ENCODE data around the gene FHOD3.

The FHOD3 gene

GRCh38 chr18:36613810-36614209, 316.3 kb downstream of the FHOD3 start:
- Histone ChIP-seq H3K27ac (ENCODE audit: low read depth, low read length) (no peak overlapping the region), H3K4me3 (ENCODE audit: low read depth, low read length) (no peak overlapping the region), H3K36me3 (ENCODE audit: control insufficient read depth, insufficient read depth, low read length) (no peaks in the 10 kb centered on the region), H3K9me3 (ENCODE audit: control insufficient read depth, insufficient read depth, low read length) (no peaks in the 10 kb centered on the region), H3K27me3 (ENCODE audit: control insufficient read depth, insufficient read depth, low read length) (no peaks in the 10 kb centered on the region), H3K4me1 (ENCODE audit: control insufficient read depth, insufficient read depth, low read length) (no peaks in the 10 kb centered on the region), H3K9ac (ENCODE audit: low read depth, low read length) (no peak overlapping the region)

DNA sequence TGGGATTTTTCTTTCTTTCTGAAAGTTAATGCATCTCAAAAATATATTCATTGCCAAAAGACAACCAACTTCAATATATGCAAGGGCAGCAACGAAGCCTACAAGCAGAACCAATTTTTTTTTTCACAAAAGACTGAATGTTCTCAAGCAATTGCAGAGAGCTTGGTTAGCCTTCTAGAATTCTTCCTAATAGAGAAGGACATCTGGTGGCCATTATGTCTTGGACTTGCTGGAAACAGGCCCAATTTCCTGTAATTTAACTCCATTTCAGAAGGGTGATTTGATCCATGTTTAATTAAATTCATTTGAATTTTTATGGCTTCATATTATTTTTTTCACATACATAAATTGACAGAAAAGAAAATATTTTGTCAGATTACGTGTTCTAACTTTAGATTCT, 323.3 kb downstream of the FHOD3 start:
- Histone ChIP-seq H3K27me3 (ENCODE audit: control insufficient read depth, insufficient read depth, low read length) (no peaks in the 10 kb centered on the region), H3K27ac (ENCODE audit: low read depth, low read length) (no peak overlapping the region), H3K9me3 (ENCODE audit: control insufficient read depth, insufficient read depth, low read length) (no peaks in the 10 kb centered on the region), H3K4me1 (ENCODE audit: control insufficient read depth, insufficient read depth, low read length) (no peaks in the 10 kb centered on the region), H3K36me3 (ENCODE audit: control insufficient read depth, insufficient read depth, low read length) (no peaks in the 10 kb centered on the region), H3K4me3 (ENCODE audit: low read depth, low read length) (no peak overlapping the region), H3K9ac (ENCODE audit: low read depth, low read length) (no peak overlapping the region)

DNA sequence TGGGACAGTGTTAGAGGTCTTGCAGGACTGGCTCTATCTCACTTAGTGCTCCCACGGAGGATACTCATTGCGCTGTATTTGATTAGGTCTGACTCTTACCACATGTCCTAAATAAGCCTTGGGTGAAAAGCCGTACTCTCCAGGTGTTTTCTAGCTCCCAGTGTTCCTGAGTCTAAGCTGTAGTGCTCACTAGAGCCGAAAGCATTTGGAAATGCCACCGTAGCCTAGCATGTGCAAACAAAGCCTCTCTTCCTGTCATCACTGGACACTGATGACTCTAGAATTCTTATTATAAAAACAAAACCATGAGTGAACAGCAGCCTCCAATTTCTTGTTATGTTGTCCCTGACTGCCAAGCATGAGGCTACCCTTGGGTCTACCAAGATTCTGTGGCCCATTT, 325.1 kb downstream of the FHOD3 start:
- H3K36me3 ChIP-seq (ENCODE audit: control insufficient read depth, insufficient read depth, low read length), result no peaks in the 10 kb centered on the region
- H3K4me1 ChIP-seq (ENCODE audit: control insufficient read depth, insufficient read depth, low read length), result no peaks in the 10 kb centered on the region
- no peak overlapping the region for H3K9ac ChIP-seq (ENCODE audit: low read depth, low read length)
- H3K4me3 ChIP-seq (ENCODE audit: low read depth, low read length), result no peak overlapping the region
- no peaks in the 10 kb centered on the region for H3K9me3 ChIP-seq (ENCODE audit: control insufficient read depth, insufficient read depth, low read length)
- no peaks in the 10 kb centered on the region for H3K27me3 ChIP-seq (ENCODE audit: control insufficient read depth, insufficient read depth, low read length)
- H3K27ac ChIP-seq (ENCODE audit: low read depth, low read length), result no peak overlapping the region

DNA sequence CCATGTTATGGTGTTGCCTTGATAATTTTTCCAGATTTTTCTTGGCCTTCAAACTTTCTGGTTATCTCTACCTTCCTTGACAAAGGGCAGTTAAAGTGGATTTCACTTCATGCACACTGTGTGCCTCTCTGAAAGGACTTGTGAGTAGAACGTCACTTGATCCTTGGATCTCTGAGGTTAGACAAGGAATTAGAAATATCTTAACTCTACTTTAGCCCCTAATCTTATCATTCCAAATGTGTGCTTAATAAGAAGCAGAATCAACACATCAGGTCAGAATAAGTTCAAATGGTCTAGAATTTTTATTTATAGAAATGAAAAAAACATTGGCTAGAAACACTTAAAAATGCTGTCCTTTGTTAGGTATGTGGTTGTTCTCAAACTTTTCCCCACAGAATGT, 325.6 kb downstream of the FHOD3 start:
- no peaks in the 10 kb centered on the region for H3K36me3 ChIP-seq (ENCODE audit: control insufficient read depth, insufficient read depth, low read length)
- H3K9ac ChIP-seq (ENCODE audit: low read depth, low read length), result no peak overlapping the region
- no peaks in the 10 kb centered on the region for H3K27me3 ChIP-seq (ENCODE audit: control insufficient read depth, insufficient read depth, low read length)
- H3K27ac ChIP-seq (ENCODE audit: low read depth, low read length), result no peak overlapping the region
- H3K4me1 ChIP-seq (ENCODE audit: control insufficient read depth, insufficient read depth, low read length), result no peaks in the 10 kb centered on the region
- H3K4me3 ChIP-seq (ENCODE audit: low read depth, low read length), result no peak overlapping the region
- no peaks in the 10 kb centered on the region for H3K9me3 ChIP-seq (ENCODE audit: control insufficient read depth, insufficient read depth, low read length)

DNA sequence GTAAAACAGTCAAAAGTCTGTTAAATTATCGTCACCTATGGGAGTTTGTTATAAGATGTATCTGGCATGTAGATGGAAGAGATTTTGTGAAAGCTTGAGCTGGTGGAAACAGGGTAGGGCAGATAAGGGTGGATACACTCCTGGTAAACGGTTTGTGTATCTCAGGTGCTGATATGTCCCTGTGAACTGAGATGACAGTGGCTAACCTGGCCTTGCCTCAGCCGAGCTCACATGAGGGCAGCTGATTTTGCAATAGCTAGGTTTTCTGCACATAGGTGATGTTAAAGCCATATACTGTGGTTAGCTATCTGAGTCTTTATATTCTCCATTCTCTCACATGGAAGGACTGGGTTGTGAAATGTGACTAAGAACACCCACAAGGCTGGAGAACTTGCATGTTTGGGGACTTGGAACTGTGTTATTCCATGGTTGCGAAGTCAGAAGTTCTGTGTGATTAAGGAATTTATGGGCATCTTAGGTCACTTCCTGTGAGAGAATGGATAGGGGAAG, 326.2 kb downstream of the FHOD3 start:
- Histone ChIP-seq H3K4me3 (ENCODE audit: low read depth, low read length) (no peak overlapping the region), H3K27me3 (ENCODE audit: control insufficient read depth, insufficient read depth, low read length) (no peaks in the 10 kb centered on the region), H3K36me3 (ENCODE audit: control insufficient read depth, insufficient read depth, low read length) (no peaks in the 10 kb centered on the region), H3K4me1 (ENCODE audit: control insufficient read depth, insufficient read depth, low read length) (no peaks in the 10 kb centered on the region), H3K27ac (ENCODE audit: low read depth, low read length) (no peak overlapping the region), H3K9ac (ENCODE audit: low read depth, low read length) (no peak overlapping the region), H3K9me3 (ENCODE audit: control insufficient read depth, insufficient read depth, low read length) (no peaks in the 10 kb centered on the region)

DNA sequence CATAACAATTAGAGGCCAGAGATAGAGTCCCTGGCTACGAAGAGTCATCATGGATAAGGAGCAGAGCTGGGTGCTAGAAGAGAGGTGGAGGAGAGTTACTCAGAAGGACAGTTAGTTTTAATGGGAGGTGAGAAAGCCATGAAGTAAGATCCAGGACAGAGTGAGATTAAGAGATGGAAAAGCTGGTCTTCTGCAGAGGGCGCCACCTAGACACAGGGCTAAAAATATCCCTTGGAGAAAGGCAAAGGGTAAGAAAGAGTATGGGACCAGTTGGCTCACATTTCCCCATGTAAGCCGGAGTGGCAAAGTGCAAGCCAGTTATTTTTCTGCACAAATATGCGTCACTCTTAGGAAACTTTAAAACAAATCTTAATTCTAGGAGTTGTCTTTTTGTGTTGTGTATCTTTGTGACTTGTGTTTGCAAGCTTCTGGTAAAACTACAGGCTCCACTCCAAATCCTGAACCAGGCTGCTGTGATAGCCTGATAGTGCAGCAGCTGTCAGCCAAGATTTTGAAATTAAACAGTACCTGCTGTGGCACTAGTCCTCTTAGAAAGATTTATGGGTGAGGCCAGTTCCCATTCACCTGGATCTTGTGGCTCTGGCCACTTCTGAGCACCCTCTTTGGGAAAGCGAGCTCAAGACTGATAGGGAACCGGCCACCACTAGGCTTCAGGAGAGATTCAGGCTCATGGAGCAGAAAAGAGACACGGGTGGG, 327.1 kb downstream of the FHOD3 start:
- Histone ChIP-seq H3K9ac (ENCODE audit: low read depth, low read length) (no peak overlapping the region), H3K27ac (ENCODE audit: low read depth, low read length) (no peak overlapping the region), H3K4me1 (ENCODE audit: control insufficient read depth, insufficient read depth, low read length) (no peaks in the 10 kb centered on the region), H3K36me3 (ENCODE audit: control insufficient read depth, insufficient read depth, low read length) (no peaks in the 10 kb centered on the region), H3K9me3 (ENCODE audit: control insufficient read depth, insufficient read depth, low read length) (no peaks in the 10 kb centered on the region), H3K4me3 (ENCODE audit: low read depth, low read length) (no peak overlapping the region), H3K27me3 (ENCODE audit: control insufficient read depth, insufficient read depth, low read length) (no peaks in the 10 kb centered on the region)

DNA sequence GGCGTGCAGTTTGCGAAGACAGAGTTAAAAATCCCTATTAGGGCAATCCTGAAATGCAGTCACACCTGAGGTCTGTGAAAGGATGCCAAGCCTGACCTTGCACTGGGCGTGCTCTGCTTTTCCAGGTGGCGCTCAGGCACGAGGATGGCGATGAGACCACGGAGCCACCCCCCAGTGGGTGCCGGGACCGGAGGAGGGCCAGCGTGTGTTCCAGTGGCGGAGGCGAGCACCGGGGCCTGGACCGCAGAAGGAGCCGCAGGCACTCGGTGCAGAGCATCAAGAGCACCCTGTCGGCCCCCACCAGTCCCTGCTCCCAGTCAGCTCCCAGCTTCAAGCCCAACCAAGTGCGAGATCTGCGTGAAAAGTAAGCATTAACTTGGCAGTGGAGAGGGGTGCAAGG, 327.9 kb downstream of the FHOD3 start:
- no peaks in the 10 kb centered on the region for H3K27me3 ChIP-seq (ENCODE audit: control insufficient read depth, insufficient read depth, low read length)
- no peaks in the 10 kb centered on the region for H3K4me1 ChIP-seq (ENCODE audit: control insufficient read depth, insufficient read depth, low read length)
- no peaks in the 10 kb centered on the region for H3K9me3 ChIP-seq (ENCODE audit: control insufficient read depth, insufficient read depth, low read length)
- no peak overlapping the region for H3K4me3 ChIP-seq (ENCODE audit: low read depth, low read length)
- H3K9ac ChIP-seq (ENCODE audit: low read depth, low read length), result no peak overlapping the region
- no peak overlapping the region for H3K27ac ChIP-seq (ENCODE audit: low read depth, low read length)
- H3K36me3 ChIP-seq (ENCODE audit: control insufficient read depth, insufficient read depth, low read length), result no peaks in the 10 kb centered on the region

DNA sequence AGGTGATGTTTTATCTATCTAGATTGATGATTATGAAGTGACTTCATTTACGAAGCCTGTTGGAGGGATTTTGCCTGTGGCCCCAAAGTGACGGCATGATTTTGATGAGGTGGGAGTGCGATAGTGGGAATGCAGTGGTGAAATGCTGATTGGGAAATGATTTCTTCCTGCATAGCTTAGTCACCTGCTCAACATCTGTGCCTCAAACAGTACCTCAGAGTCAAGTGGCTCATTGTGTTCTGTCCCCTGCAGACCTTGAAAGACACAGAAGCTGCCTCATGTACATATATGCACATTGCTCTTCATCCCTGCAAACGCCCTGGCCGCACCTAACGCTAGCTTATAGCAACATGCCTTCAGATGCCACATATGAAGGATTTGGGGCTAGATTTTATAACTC, 330.1 kb downstream of the FHOD3 start:
- H3K9ac ChIP-seq (ENCODE audit: low read depth, low read length), result no peak overlapping the region
- H3K27ac ChIP-seq (ENCODE audit: low read depth, low read length), result no peak overlapping the region
- H3K27me3 ChIP-seq (ENCODE audit: control insufficient read depth, insufficient read depth, low read length), result no peaks in the 10 kb centered on the region
- H3K36me3 ChIP-seq (ENCODE audit: control insufficient read depth, insufficient read depth, low read length), result no peaks in the 10 kb centered on the region
- H3K4me1 ChIP-seq (ENCODE audit: control insufficient read depth, insufficient read depth, low read length), result no peaks in the 10 kb centered on the region
- H3K4me3 ChIP-seq (ENCODE audit: low read depth, low read length), result no peak overlapping the region
- H3K9me3 ChIP-seq (ENCODE audit: control insufficient read depth, insufficient read depth, low read length), result no peaks in the 10 kb centered on the region

GRCh38 chr18:36628435-36629137, 331.1 kb downstream of the FHOD3 start:
- peaks cover under 1% of the 10 kb centered on the region; the same call in 1 of the 2 replicates for H3K4me1 ChIP-seq (ENCODE audit: control insufficient read depth, insufficient read depth, low read length)
- H3K9ac ChIP-seq (ENCODE audit: low read depth, low read length), result no peak overlapping the region
- no peaks in the 10 kb centered on the region for H3K36me3 ChIP-seq (ENCODE audit: control insufficient read depth, insufficient read depth, low read length)
- H3K4me3 ChIP-seq (ENCODE audit: low read depth, low read length), result no peak overlapping the region
- H3K27me3 ChIP-seq (ENCODE audit: control insufficient read depth, insufficient read depth, low read length), result no peaks in the 10 kb centered on the region
- H3K27ac ChIP-seq (ENCODE audit: low read depth, low read length), result no peak overlapping the region
- no peaks in the 10 kb centered on the region for H3K9me3 ChIP-seq (ENCODE audit: control insufficient read depth, insufficient read depth, low read length)

- Histone ChIP-seq H3K27ac (ENCODE audit: low read depth, low read length) (no peak overlapping the region), H3K4me1 (ENCODE audit: control insufficient read depth, insufficient read depth, low read length) (peaks cover 6% of the 10 kb centered on the region; the same call in 1 of the 2 replicates), H3K9ac (ENCODE audit: low read depth, low read length) (no peak overlapping the region), H3K9me3 (ENCODE audit: control insufficient read depth, insufficient read depth, low read length) (no peaks in the 10 kb centered on the region), H3K27me3 (ENCODE audit: control insufficient read depth, insufficient read depth, low read length) (no peaks in the 10 kb centered on the region), H3K4me3 (ENCODE audit: low read depth, low read length) (no peak overlapping the region), H3K36me3 (ENCODE audit: control insufficient read depth, insufficient read depth, low read length) (no peaks in the 10 kb centered on the region)
Measured at GRCh38 chr18:36629138-36629530, 331.6 kb downstream of the FHOD3 start.

DNA sequence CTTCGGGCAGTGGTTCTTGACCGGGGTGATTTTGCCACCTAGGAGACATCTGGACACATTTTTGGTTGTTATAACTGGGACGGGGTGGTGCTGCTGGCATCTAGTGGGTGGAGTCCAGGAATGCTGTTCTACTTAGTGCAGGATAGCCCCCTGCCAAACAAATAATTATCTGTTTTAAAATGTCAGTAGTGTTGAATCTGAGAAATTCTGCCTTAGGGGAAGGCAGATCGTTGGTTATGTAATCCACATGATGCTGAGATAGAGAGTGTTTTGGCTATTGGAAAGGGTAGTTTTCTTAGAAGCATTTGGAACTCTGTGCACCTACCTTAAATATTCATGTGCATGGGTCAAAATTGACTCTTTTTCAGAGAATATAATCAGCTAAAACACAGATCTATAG, 332.3 kb downstream of the FHOD3 start:
- Histone ChIP-seq H3K4me1 (ENCODE audit: control insufficient read depth, insufficient read depth, low read length) (peaks cover 11% of the 10 kb centered on the region; the same call in 1 of the 2 replicates), H3K9ac (ENCODE audit: low read depth, low read length) (no peak overlapping the region), H3K27me3 (ENCODE audit: control insufficient read depth, insufficient read depth, low read length) (no peaks in the 10 kb centered on the region), H3K27ac (ENCODE audit: low read depth, low read length) (no peak overlapping the region), H3K36me3 (ENCODE audit: control insufficient read depth, insufficient read depth, low read length) (no peaks in the 10 kb centered on the region), H3K4me3 (ENCODE audit: low read depth, low read length) (no peak overlapping the region), H3K9me3 (ENCODE audit: control insufficient read depth, insufficient read depth, low read length) (no peaks in the 10 kb centered on the region)
